ENCODE data around the gene THRB.

DNA sequence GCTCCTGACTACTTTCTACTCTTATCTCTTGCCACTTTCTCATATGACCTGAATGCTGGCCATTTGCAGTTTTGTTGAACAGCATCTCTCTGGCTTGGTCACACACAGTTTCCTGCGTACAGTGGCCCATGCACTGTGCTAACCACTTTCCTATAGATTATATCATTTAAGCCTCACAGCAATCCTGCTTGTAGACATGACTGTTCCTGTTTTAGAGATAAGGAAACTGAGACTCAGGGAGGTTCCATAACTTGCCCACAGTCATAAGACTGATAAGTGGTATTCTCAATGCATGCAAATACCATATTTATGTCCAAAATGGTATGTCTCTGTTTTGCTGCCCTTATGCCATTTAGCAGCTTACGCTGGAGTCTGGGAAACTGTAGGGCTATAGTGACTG, 320.0 kb downstream of the THRB start:
- no peak for TF ChIP-seq POLR2A (IDR thresholded peaks at IDR 0.05)
- TF ChIP-seq, protein P1, sequence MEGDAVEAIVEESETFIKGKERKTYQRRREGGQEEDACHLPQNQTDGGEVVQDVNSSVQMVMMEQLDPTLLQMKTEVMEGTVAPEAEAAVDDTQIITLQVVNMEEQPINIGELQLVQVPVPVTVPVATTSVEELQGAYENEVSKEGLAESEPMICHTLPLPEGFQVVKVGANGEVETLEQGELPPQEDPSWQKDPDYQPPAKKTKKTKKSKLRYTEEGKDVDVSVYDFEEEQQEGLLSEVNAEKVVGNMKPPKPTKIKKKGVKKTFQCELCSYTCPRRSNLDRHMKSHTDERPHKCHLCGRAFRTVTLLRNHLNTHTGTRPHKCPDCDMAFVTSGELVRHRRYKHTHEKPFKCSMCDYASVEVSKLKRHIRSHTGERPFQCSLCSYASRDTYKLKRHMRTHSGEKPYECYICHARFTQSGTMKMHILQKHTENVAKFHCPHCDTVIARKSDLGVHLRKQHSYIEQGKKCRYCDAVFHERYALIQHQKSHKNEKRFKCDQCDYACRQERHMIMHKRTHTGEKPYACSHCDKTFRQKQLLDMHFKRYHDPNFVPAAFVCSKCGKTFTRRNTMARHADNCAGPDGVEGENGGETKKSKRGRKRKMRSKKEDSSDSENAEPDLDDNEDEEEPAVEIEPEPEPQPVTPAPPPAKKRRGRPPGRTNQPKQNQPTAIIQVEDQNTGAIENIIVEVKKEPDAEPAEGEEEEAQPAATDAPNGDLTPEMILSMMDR (IDR thresholded peaks at IDR 0.05), result no peak

All from heart left ventricle (tissue), 13 donors.